GM23248 (cell line): ENCODE data around the gene IGIP. TPM values are rescaled to one million over a fixed set of nuclear protein-coding genes. Genes with fewer than 3 reads are reported as not detected.

Source experiments
- DNase-seq: peaks from one replicate; pipeline ENCODE4 v3.0.0-alpha.2; 2015
- H2AFZ ChIP-seq: fragments of 200-600 bp; sonication (generic); 2 replicates; pipeline ENCODE4 v1.6.1; 2016; ENCODE audit warnings: antibody characterized with exemption
- H3F3A ChIP-seq: fragments of 200-600 bp; sonication (generic); 2 replicates; pipeline ENCODE4 v1.6.1; 2016; ENCODE audit warnings: mild to moderate bottlenecking, antibody characterized with exemption, mixed run types; ENCODE audit not compliant: insufficient read depth
- H3K27ac ChIP-seq: fragments of 200-600 bp; sonication (generic); 2 replicates; pipeline ENCODE4 v1.5.1; 2016; ENCODE audit warnings: mild to moderate bottlenecking
- H3K27me3 ChIP-seq: fragments of 200-600 bp; sonication (generic); replicated peaks from 2 replicates; pipeline ENCODE4 v1.6.1; 2016; ENCODE audit warnings: mild to moderate bottlenecking; ENCODE audit not compliant: insufficient read depth
- H3K36me3 ChIP-seq: fragments of 200-600 bp; sonication (generic); 2 replicates; pipeline ENCODE4 v1.6.1; 2016; ENCODE audit warnings: low read depth, mild to moderate bottlenecking
- H3K4me1 ChIP-seq: fragments of 200-600 bp; sonication (generic); 2 replicates; pipeline ENCODE4 v1.6.1; 2016; ENCODE audit warnings: mild to moderate bottlenecking; ENCODE audit not compliant: insufficient read depth
- H3K4me2 ChIP-seq: fragments of 200-600 bp; sonication (generic); one replicate; pipeline ENCODE4 v1.6.1; 2016; ENCODE audit warnings: mild to moderate bottlenecking; ENCODE audit not compliant: unreplicated experiment
- H3K4me3 ChIP-seq: fragments of 200-600 bp; sonication (generic); 2 replicates; pipeline ENCODE4 v1.5.1; 2016; ENCODE audit warnings: mild to moderate bottlenecking
- H3K79me2 ChIP-seq: fragments of 200-600 bp; sonication (generic); 2 replicates; pipeline ENCODE4 v1.6.1; 2016; ENCODE audit warnings: mild to moderate bottlenecking; ENCODE audit not compliant: insufficient read depth
- H3K9ac ChIP-seq: fragments of 200-600 bp; sonication (generic); 2 replicates; pipeline ENCODE4 v1.6.1; 2016; ENCODE audit warnings: mild to moderate bottlenecking
- H3K9me2 ChIP-seq: fragments of 200-600 bp; sonication (generic); 2 replicates; pipeline ENCODE4 v1.6.1; 2016; ENCODE audit warnings: mixed run types, mild to moderate bottlenecking, moderate library complexity; ENCODE audit not compliant: insufficient read depth
- H3K9me3 ChIP-seq: fragments of 200-600 bp; sonication (generic); one replicate; pipeline ENCODE4 v1.6.1; 2017; ENCODE audit warnings: low read depth
- H4K20me1 ChIP-seq: fragments of 200-600 bp; sonication (generic); 2 replicates; pipeline ENCODE4 v1.6.0; 2016; ENCODE audit not compliant: insufficient read depth
- EZH2 ChIP-seq: fragments of 200-600 bp; sonication (generic); IDR thresholded peaks from 2 replicates; pipeline ENCODE4 v1.6.1; 2018; ENCODE audit warnings: antibody characterized with exemption, mild to moderate bottlenecking; ENCODE audit not compliant: insufficient read depth, poor library complexity, severe bottlenecking
- EZH2phosphoT487 ChIP-seq: fragments of 200-600 bp; sonication (generic); IDR thresholded peaks from 2 replicates; pipeline ENCODE4 v1.6.1; 2018; ENCODE audit warnings: antibody characterized with exemption, moderate library complexity, mild to moderate bottlenecking, low read depth; ENCODE audit not compliant: insufficient read depth
- WGBS, 2 experiments: methylation state at CpG; one replicate each; pipeline ENCODE4 v1.1.6; 2015 to 2017; ENCODE audit warnings: low lambda C conversion rate in 2 of 2, low coverage in 1 of 2; ENCODE audit errors: missing lambda C conversion rate in 2 of 2; 5-methylcytosine and 5-hydroxymethylcytosine counted together
- in situ Hi-C: fragments of 300-500 bp; cut with MboI; formaldehyde crosslinking; loops from 2 replicates; pipeline ENCODE4 v1.15.0; 2020
- polyA plus RNA-seq: library from polyadenylated mRNA; unstranded; fragments of >200 nt; fragmentation: Nextera tagmentation; extraction: Ambion mirVana; gene quantifications from 2 replicates; pipeline ENCODE4 v1.2.1, GENCODE V29; 2016
- total RNA-seq: library from RNA; depleted of rRNA; stranded (reverse); fragments of >200 nt; shearing (Covaris generic); gene quantifications from 2 replicates; pipeline ENCODE4 v1.2.3, GENCODE V29; 2014

Gene IGIP
- total and polyA plus RNA-seq, 2 experiments from 2014 or later, result 3.5 to 13.0 TPM

GRCh38 chr5:140126315-140127012 lies 727 bp downstream of the IGIP start:
- no peaks in the 10 kb centered on the region for H3K36me3 ChIP-seq
- no peak overlapping the region for H3K4me3 ChIP-seq
- in situ Hi-C loops, result no loop called here
- TF ChIP-seq EZH2phosphoT487 (no peak), EZH2 (no peak)
- H3K4me2 ChIP-seq, result no peak overlapping the region
- H4K20me1 ChIP-seq, result no peaks in the 10 kb centered on the region
- H3K9me2 ChIP-seq, result no peaks in the 10 kb centered on the region; the same call in 1 of the 2 replicates
- DNase-seq, result no peak
- no peak overlapping the region for H3K9ac ChIP-seq
- peaks cover 12% of the 10 kb centered on the region for H3F3A ChIP-seq
- no peaks in the 10 kb centered on the region for H3K9me3 ChIP-seq
- no peaks in the 10 kb centered on the region for H3K27me3 ChIP-seq
- no peak overlapping the region for H2AFZ ChIP-seq
- H3K4me1 ChIP-seq, result peaks cover 26% of the 10 kb centered on the region
- 84 to 91% methylated on average over 6 of the region's 6 CpGs for WGBS, 2 experiments
- H3K79me2 ChIP-seq, result peaks cover 94% of the 10 kb centered on the region
- H3K27ac ChIP-seq, result no peak overlapping the region

GRCh38 chr5:140128376-140128775 lies 2.6 kb downstream of the IGIP start:
- no peak overlapping the region for H3K4me3 ChIP-seq
- no peaks in the 10 kb centered on the region for H3K27me3 ChIP-seq
- no peak overlapping the region for H2AFZ ChIP-seq
- peaks cover 83% of the 10 kb centered on the region for H3K79me2 ChIP-seq
- no peak overlapping the region for H3K4me2 ChIP-seq
- H4K20me1 ChIP-seq, result no peaks in the 10 kb centered on the region
- no peak for TF ChIP-seq EZH2
- no peak for TF ChIP-seq EZH2phosphoT487
- H3F3A ChIP-seq, result peaks cover 29% of the 10 kb centered on the region
- 82 to 85% methylated on average over 5 of the region's 5 CpGs for WGBS, 2 experiments
- H3K9me2 ChIP-seq, result no peaks in the 10 kb centered on the region
- in situ Hi-C loops, result no loop called here
- peaks cover 30% of the 10 kb centered on the region for H3K4me1 ChIP-seq
- no peak overlapping the region for H3K27ac ChIP-seq
- no peaks in the 10 kb centered on the region for H3K36me3 ChIP-seq
- DNase-seq, result no peak
- H3K9ac ChIP-seq, result no peak overlapping the region
- no peaks in the 10 kb centered on the region for H3K9me3 ChIP-seq

GRCh38 chr5:140130949-140131733 lies 5.4 kb downstream of the IGIP start:
- no peaks in the 10 kb centered on the region for H3K9me3 ChIP-seq
- TF ChIP-seq EZH2, result no peak
- no peak for TF ChIP-seq EZH2phosphoT487
- H3K27me3 ChIP-seq, result no peaks in the 10 kb centered on the region
- H2AFZ ChIP-seq, result no peak overlapping the region
- no peak for DNase-seq
- no peaks in the 10 kb centered on the region for H3K36me3 ChIP-seq
- peak overlapping the region; percentile 44; the same call in 1 of the 2 replicates for H3K4me3 ChIP-seq
- peaks cover 84% of the 10 kb centered on the region for H3K79me2 ChIP-seq
- H3K4me1 ChIP-seq, result peaks cover 20% of the 10 kb centered on the region
- 75 to 76% methylated on average over 5 of the region's 5 CpGs for WGBS, 2 experiments
- no peaks in the 10 kb centered on the region for H3K9me2 ChIP-seq
- peak overlapping the region; percentile 75 for H3K4me2 ChIP-seq
- 0 out of 2 replicates have a peak, but pooled peaks cover 7% of the 10 kb centered on the region for H4K20me1 ChIP-seq
- H3K9ac ChIP-seq, result no peak overlapping the region; the same call in 1 of the 2 replicates
- in situ Hi-C loops, result no loop called here
- H3F3A ChIP-seq, result peaks cover 30% of the 10 kb centered on the region
- peak overlapping the region; percentile 72 for H3K27ac ChIP-seq

GRCh38 chr5:140131967-140132409 lies 6.3 kb downstream of the IGIP start:
- peak overlapping the region; percentile 75 for H3K4me2 ChIP-seq
- in situ Hi-C loops, result no loop called here
- peak overlapping the region; percentile 44; the same call in 1 of the 2 replicates for H3K4me3 ChIP-seq
- no peaks in the 10 kb centered on the region for H3K27me3 ChIP-seq
- H3K36me3 ChIP-seq, result no peaks in the 10 kb centered on the region
- peaks cover 30% of the 10 kb centered on the region for H3F3A ChIP-seq
- peak; percentile 97 for DNase-seq
- no peak overlapping the region; the same call in 1 of the 2 replicates for H3K9ac ChIP-seq
- H3K9me2 ChIP-seq, result no peaks in the 10 kb centered on the region
- H2AFZ ChIP-seq, result no peak overlapping the region
- peak overlapping the region; percentile 72 for H3K27ac ChIP-seq
- WGBS, 2 experiments, result 0% methylated on average over 3 of the region's 3 CpGs
- no peaks in the 10 kb centered on the region for H3K9me3 ChIP-seq
- H4K20me1 ChIP-seq, result 0 out of 2 replicates have a peak, but pooled peaks cover 10% of the 10 kb centered on the region
- H3K4me1 ChIP-seq, result peaks cover 20% of the 10 kb centered on the region
- no peak for TF ChIP-seq EZH2phosphoT487
- TF ChIP-seq EZH2, result no peak
- peaks cover 84% of the 10 kb centered on the region for H3K79me2 ChIP-seq
